ENCODE measurements around the gene ODC1.

ODC1 gene

DNA sequence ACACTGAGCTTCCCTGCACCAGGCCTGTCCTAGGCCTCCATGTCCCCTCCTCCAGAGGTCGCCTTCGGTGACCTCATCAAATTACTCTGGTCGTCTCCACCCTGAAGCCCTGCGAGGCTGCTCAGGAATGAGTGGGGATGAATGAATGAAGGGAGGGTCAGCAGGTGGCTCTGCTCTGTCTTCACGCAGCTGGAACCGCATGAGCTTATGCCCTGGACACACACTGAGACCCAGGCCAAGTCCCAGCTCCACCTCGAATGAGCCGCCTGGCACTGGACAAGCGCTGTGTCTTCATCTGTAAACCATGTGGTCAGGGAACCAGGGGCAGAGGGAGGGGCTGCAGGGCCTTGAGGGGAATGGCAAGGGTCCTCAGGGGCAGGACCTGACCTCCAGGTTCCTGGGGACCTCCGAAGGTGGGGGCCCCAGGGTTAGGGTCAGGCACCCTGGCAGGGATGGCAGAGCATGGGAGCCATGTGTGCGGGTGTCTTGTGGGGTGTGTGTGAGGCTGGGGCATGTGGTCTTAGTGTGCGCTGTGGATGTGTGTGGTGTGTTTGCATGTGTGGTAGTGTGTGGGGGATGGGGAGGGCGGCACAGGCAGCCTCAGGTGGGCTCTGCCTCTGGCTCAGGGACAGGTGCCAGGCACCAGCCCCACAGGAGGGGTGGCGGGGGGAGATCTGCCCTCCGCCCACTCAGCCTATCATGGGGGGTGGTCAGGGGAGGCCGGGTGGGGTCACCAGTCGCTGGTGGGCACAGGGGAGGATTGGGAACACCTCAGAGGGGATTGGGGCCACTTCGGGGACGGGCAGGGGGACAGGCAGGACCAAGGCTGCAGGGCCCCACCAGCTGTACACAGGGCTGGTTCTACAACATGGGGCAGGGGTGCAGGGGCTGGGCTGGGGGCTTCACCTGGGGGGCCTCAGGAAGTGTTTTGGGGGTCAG lies 13.9 kb downstream of the ODC1 start:
- DNase-seq (ENCODE audit: low spot score), result no peak

DNA sequence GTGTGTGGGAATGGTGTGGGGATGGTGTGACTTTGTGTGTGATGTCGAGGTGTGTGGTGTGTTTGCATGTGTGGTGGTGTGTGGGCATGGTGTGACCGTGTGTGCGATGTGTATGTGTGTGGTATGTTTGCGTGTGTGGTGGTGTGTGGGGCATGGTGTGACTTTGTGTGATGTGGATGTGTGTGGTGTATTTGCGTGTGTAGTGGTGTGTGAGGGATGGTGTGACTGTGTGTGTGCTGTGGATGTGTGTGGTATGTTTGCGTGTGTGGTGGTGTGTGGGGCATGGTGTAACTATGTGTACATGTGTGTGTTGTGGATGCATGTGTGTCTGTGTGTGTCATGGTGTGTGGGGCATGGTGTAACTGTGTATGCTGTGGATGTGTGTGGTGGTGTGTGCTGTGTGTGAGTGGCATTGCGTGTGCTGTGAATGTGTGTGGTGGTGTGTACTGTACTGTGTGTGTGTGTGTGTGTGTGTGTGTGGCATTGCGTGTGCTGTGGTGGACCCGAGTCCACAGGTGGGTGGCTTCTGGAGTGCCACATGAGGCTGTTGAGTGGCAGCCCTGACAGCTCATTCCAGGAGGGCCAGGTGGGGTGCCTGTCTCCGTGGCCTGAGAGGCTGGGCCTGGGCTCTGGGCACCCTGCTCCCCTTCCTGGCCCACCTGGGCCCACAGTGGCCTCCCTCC lies 14.7 kb downstream of the ODC1 start:
- DNase-seq (ENCODE audit: low spot score), result no peak

DNA sequence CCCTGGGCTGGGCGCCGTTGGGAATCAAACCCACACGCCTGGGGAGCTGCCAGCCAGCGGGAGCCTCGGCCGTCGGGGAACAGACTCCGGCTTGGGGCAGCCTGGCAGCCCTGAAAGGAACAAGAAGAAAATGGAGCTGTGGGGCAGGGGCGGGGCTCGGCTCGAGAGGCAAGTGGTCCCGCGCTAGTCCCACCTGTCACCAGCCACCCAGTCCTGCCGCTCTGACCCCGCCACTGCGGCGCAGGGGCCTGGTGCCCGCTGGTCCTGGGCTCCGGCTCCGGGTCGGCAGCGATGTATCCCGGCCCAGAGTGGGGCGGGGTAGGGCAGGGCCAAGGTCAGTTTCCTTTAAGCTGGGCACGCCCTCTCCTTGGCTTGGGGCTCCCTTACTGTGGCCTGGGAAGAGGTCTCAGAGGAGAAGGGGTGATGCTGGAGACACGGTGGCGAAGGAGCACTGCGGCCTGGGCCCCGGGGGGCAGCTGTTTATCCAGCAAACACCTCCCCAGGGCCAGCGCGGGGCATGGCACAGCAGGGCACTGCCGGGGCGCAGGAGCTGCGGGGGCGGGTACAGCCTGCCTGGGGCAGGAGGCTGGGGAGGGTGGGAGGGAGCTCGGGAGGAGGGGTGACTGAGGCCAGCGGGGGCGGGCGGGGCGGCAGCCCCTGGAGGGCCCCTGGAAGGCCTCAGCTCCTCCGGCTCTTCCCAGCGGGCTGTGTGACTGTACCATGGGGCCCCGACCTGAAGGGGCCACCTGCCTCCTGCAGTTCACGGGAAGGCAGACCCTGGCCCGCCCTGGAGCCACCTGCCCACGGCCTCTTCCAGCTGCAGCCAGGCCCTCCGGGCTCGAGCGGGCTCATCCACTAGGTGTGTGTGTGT lies 15.6 kb downstream of the ODC1 start:
- DNase-seq (ENCODE audit: low spot score), result peak; percentile 59

- DNase-seq (ENCODE audit: low spot score), result no peak
These were observed 16.3 kb downstream of the ODC1 start for GRCh38 chr2:10431797-10432196.

DNA sequence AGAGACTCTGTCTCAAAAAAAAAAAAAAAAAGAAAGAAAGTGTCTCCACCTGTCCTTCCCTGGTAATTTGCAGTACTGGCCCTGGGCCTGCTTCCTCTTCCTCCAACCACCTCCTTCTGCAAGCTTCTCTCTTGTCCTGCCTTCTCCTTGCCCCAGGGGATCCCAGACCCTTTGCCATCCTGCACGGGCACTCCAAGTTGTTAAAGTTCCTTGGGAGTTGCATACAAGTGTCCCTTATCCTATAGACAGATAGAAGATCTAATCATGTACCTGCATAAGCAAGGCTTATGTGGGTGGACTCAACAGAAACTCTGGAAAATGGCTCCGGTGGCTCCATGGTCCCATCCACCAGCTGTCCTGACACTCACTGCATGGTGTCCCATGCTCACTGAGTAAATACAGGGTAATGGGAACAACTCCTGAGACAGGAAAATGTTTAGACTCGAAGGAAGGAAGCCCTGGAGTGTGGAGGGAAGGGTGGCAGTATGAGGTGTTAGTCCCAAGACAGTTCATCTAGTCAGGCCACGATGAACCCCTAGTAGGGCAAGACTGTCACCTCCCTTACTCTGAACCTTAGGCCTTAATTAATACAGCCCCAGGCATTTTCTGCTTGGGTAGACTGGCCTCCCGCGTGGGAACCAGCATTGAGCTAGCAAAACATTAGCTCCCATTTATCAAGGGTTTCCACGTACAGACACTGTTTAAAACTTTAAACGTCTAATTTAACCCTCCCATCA lies 17.1 kb downstream of the ODC1 start:
- DNase-seq (ENCODE audit: low spot score), result no peak

DNA sequence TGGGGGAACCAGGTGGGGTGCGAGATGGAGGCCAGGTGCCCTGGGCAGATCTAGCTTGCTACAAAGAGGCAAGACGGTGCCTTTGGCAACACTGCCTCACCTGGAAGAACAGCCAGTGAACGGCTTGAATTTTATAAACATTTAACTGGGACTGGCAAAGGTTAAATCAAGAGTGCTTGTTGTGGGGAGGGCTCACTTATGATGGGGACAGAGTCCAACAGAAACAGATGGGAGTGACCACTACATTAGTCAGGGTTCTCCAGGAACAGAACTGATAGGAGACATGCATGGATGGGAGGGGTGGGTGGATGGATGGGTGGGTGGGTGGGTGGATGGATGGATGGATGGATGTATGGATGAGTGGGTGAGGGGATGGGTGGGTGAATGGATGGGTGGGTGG lies 19.2 kb downstream of the ODC1 start:
- no peak for DNase-seq (ENCODE audit: low spot score)

- DNase-seq (ENCODE audit: low spot score), result no peak
These were observed 19.8 kb downstream of the ODC1 start for GRCh38 chr2:10428355-10428754.

DNA sequence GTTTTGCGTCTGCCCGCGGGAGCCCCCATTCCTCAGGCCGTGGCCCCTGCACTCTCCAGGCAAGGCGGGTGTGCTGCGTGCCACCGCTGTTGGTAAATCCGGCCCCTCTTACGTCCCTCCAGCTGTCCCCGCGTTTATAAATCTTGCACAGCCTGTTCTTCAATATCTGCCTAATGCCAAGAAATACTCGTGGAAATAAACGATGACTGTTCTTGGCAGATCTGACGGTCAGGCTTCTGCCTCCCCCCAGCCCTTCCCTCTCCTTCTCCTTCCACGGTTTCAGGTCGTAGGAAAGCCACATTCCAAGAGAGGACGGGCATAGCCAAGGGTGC lies 20.5 kb downstream of the ODC1 start:
- DNase-seq (ENCODE audit: low spot score), result peak; percentile 45

GRCh38 chr2:10426726-10427617 lies 21.2 kb downstream of the ODC1 start:
- no peak for DNase-seq (ENCODE audit: low spot score)

GRCh38 chr2:10425699-10426098 lies 22.4 kb downstream of the ODC1 start:
- DNase-seq (ENCODE audit: low spot score), result no peak

GRCh38 chr2:10424916-10425505 lies 23.1 kb downstream of the ODC1 start:
- no peak for DNase-seq (ENCODE audit: low spot score)

GRCh38 chr2:10424051-10424450 lies 24.1 kb downstream of the ODC1 start:
- DNase-seq (ENCODE audit: low spot score), result no peak

DNA sequence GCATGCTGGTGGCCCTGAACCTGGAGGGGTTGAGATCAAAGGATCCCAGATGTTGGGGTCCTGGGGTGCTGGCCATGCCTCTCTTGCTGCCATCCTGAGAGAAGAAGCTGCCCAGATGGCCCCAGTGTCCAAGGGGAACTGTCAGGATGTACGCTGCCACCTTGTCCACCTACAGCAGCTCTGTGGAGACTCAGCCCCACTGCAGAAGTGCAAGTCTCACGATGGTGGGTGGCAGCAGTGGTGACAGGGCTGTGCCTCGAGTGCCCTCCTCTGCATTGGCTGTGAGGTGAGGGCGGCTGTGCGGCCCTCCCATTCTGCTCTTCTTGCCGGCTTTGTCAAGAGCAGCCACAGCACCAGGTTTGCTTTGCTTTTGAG lies 24.7 kb downstream of the ODC1 start:
- no peak for DNase-seq (ENCODE audit: low spot score)

GRCh38 chr2:10422732-10423399 lies 25.3 kb downstream of the ODC1 start:
- DNase-seq (ENCODE audit: low spot score), result no peak

- no peak for DNase-seq (ENCODE audit: low spot score)
These were observed 25.9 kb downstream of the ODC1 start for GRCh38 chr2:10422251-10422650.

DNA sequence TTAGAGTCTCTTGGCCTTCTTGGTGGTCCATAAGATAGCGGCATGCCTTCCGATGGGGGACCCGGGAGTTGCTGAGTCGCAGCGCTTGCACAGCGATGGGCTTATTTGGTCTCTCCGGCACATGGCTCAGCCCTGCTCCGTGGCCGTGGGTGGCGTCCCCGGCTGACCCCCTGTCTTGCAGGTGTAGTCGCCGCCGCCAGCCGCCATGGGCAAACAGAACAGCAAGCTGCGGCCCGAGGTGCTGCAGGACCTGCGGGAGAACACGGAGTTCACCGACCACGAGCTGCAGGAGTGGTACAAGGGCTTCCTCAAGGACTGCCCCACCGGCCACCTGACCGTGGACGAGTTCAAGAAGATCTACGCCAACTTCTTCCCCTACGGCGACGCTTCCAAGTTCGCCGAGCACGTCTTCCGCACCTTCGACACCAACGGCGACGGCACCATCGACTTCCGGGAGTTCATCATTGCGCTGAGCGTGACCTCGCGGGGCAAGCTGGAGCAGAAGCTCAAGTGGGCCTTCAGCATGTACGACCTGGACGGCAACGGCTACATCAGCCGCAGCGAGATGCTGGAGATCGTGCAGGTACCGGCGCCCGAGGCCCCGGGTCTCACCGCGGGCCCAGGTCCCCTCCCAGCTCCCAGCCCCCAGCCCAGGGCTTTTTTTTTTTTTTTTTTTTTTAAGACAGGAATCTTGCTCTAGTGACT lies 28.4 kb downstream of the ODC1 start:
- no peak for DNase-seq (ENCODE audit: low spot score)

GRCh38 chr2:10417551-10418335 lies 30.4 kb downstream of the ODC1 start:
- no peak for DNase-seq (ENCODE audit: low spot score)

GRCh38 chr2:10415640-10416039 lies 32.5 kb downstream of the ODC1 start:
- DNase-seq (ENCODE audit: low spot score), result no peak

All from AG08396 (cell line).